HG02973 (cell line): Measurements from ENCODE around the gene SMIM45.

Source experiments
- ATAC-seq: cut with Tn5 transposase; IDR thresholded peaks from one replicate; pipeline ENCODE4 v1.9.1; 2021; ENCODE audit warnings: moderate library complexity; ENCODE audit not compliant: unreplicated experiment

Gene SMIM45

GRCh38 chr22:41915035-41915785 lies 36.7 kb upstream of the SMIM45 start, which contains the start of gene SHISA8:
Gene SHISA8, minus strand, starts transcription at chr22:41915074. Its CDS starts 407 bp downstream, at chr22:41914667.
- ATAC-seq = no peak

- no peak for ATAC-seq
Measured at GRCh38 chr22:41915786-41916493, 36.0 kb upstream of the SMIM45 start.

GRCh38 chr22:41916745-41917358 lies 35.1 kb upstream of the SMIM45 start:
- ATAC-seq = no peak

- no peak for ATAC-seq
Measured at GRCh38 chr22:41917375-41917902, 34.5 kb upstream of the SMIM45 start.

- no peak for ATAC-seq
Measured at GRCh38 chr22:41917903-41918791, 33.8 kb upstream of the SMIM45 start.

- peak; percentile 44 for ATAC-seq
Measured at GRCh38 chr22:41919357-41920224, 32.4 kb upstream of the SMIM45 start.

GRCh38 chr22:41920271-41920976 lies 31.5 kb upstream of the SMIM45 start:
- peak; percentile 20 for ATAC-seq

GRCh38 chr22:41922328-41922727 lies 29.6 kb upstream of the SMIM45 start:
- no peak for ATAC-seq

GRCh38 chr22:41922940-41923594 lies 28.9 kb upstream of the SMIM45 start:
- ATAC-seq = no peak

- no peak for ATAC-seq
Measured at GRCh38 chr22:41923595-41924276, 28.2 kb upstream of the SMIM45 start.

GRCh38 chr22:41925783-41926460 lies 26.0 kb upstream of the SMIM45 start:
- peak; percentile 37 for ATAC-seq

GRCh38 chr22:41927813-41928212 lies 24.1 kb upstream of the SMIM45 start:
- no peak for ATAC-seq

GRCh38 chr22:41928593-41929417 lies 23.1 kb upstream of the SMIM45 start:
- no peak for ATAC-seq

- ATAC-seq = no peak
Measured at GRCh38 chr22:41929418-41929810, 22.5 kb upstream of the SMIM45 start.

GRCh38 chr22:41931701-41932269 lies 20.2 kb upstream of the SMIM45 start:
- ATAC-seq = no peak

GRCh38 chr22:41932353-41932752 lies 19.6 kb upstream of the SMIM45 start:
- ATAC-seq = no peak
